Epithelial cell of proximal tubule (primary cell): Measurements from ENCODE around the gene SNX30. TPM values are rescaled to one million over a fixed set of nuclear protein-coding genes. Genes with fewer than 3 reads are reported as not detected.

Experiments used
- DNase-seq: peaks from one replicate; pipeline ENCODE4 v3.0.0-alpha.2; 2011; ENCODE audit warnings: low read depth
- H3K4me3 ChIP-seq: 2 replicates; pipeline ENCODE4 v1.5.1; 2011; ENCODE audit warnings: low read depth, mild to moderate bottlenecking, low read length
- CTCF ChIP-seq: conservative IDR thresholded peaks from 2 replicates; pipeline ENCODE4 v1.5.1; 2012; ENCODE audit warnings: low read depth, mild to moderate bottlenecking, low read length
- total RNA-seq: library from RNA; depleted of rRNA; stranded (reverse); fragments of >200 nt; gene quantifications from 2 replicates; pipeline ENCODE4 v1.2.3, GENCODE V29; 2015

The SNX30 gene
- total RNA-seq, 1 donor from 2014 or later, result 6.9 TPM

- H3K4me3 ChIP-seq, result no peak overlapping the region
- no peak for DNase-seq
- TF ChIP-seq CTCF, result no peak
Measured at GRCh38 chr9:112886351-112886750, 135.8 kb downstream of the SNX30 start.

- peak; percentile 39 for TF ChIP-seq CTCF
- H3K4me3 ChIP-seq, result no peak overlapping the region
- no peak for DNase-seq
Measured at GRCh38 chr9:112887381-112887780, 136.8 kb downstream of the SNX30 start.

DNA sequence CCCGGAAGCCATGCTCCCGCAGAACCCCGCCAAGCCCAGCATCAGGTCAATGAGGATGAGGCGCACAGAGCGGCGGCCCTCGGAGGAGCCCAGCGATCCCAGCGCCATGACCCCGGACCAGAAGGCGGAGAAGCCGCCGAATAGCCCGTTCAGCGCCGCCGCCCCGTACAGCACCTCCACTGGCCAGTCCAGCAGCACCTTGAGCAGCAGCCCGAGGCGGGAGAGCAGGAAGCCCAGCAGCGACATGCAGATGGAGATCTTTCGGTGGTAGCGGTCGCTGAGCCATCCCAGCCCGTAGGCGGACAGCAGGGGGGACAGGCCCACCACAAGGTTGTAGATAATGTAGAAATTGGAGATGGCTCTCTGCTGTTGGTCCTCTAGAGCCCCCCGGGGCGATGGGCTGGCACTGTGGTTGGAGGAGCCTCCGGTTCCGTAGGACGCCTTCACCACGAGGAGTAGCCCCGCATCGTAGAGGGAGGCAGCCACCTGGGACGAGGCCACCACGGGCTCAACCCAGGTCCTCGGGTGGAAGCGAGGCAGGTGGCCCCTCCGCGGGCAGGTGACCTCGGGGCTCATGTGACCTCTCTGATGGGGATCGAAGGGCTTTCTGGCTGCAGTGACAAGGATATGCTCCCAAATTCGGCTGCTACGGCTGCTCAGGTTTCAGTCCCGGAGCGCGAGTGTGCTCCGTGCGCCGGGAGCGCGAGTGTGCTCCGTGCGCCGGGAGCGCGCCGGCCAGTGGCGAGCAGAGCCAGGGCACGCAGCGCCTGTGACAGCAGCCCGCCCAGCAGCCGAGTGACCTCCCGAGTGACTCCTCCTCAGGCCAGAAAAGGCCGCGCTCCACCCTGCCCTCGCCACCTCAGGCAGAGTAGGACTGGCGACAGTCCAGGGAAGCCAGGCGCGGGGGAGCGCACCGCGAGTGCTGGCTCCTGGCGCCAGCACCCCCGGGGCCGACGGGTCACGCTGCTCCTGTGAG is 139.8 kb downstream of the SNX30 start, which contains the start of gene SLC46A2:
SLC46A2 (minus strand) TSS at position 771 of the 976 bp plus-strand sequence; CDS start at position 576, 195 bp downstream.
- TF ChIP-seq CTCF, result no peak
- H3K4me3 ChIP-seq, result peak within 1 kb of the TSS; percentile 33

DNA sequence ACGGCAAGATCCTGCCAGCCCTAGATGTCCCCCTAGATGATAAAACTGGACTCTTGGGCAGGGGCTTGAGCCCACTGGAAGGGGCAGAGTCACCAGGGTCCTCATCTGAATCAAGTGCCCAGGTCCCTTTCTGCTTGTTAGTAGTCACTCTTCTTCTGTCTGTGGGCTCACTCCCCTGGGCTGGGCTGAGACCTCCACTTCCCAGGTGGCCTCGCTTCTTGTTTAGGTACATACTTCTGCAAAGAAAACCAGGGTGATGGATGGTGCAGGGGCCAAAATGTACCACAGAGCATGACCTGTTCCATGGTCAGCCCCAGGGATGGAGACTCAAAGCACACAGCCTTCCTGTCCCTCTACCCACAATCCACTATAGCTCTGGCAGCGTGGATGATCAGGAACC is 141.0 kb downstream of the SNX30 start:
- TF ChIP-seq CTCF, result no peak
- DNase-seq, result no peak
- H3K4me3 ChIP-seq, result no peak overlapping the region

More for the DNA sequence above, 139.8 kb downstream of the SNX30 start, which contains the start of gene SLC46A2:
- DNase-seq, result no peak

- H3K4me3 ChIP-seq, result no peak overlapping the region
- TF ChIP-seq CTCF, result no peak
- no peak for DNase-seq
Measured at GRCh38 chr9:112892981-112893380, 142.4 kb downstream of the SNX30 start.

DNA sequence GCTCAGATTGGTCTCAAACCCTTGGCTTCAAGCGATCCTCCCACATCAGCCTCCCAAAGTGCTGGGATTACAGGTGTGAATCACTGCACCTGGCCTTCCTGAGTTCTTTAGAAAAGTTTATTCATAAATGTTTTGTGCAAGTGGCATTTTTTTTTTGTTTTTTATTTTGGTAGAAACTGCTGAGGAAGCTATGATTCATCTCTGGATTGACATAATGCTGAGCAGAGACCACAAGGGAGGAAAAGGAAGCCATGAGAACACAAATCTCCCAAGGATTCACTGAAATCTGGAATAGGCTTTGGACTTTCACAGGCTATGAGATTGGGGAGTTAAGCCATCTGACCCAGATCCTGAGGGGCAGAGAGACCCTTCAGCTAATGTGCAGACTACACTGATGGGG is 143.5 kb downstream of the SNX30 start:
- no peak for TF ChIP-seq CTCF
- no peak for DNase-seq
- H3K4me3 ChIP-seq, result no peak overlapping the region

DNA sequence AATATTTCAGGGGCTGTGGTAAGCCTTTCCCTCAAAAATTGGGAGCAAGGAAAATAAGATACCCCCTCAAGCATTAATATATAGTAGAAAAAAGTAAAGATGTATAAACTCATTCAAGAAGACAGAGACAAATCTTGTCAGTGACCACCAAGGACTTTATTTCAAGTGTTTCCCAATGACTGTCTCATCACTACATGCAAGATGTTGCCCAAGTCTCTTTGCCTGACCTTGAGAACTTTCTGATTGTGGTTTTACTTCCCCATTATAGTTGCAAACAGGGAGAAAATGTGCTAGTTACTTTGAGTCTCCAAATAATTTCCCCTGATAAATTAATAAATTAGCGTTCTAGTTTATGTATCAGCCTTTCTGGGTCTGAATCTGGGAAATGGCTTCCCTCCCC is 144.1 kb downstream of the SNX30 start:
- TF ChIP-seq CTCF, result no peak
- no peak for DNase-seq
- no peak overlapping the region for H3K4me3 ChIP-seq
